Cardiac muscle cell (in vitro differentiated cells and primary cell): Measurements from ENCODE around the gene SEC24C. TPM values are rescaled to one million over a fixed set of nuclear protein-coding genes. Genes with fewer than 3 reads are reported as not detected.

Experiments
- DNase-seq, 2 donors: peaks; one replicate each; pipeline versions ENCODE4 v3.0.0 to v3.0.0-alpha.2; 2010 to 2017; ENCODE audit warnings: low read depth in 1 of 2, low spot score in 1 of 2
- H3K27ac ChIP-seq: fragments of 200-600 bp; sonication (generic); 2 replicates; pipeline ENCODE4 v1.5.1; 2016
- H3K27me3 ChIP-seq: fragments of 200-600 bp; sonication (generic); 2 replicates; pipeline ENCODE4 v1.6.0; 2016; ENCODE audit warnings: control low read depth
- H3K36me3 ChIP-seq: fragments of 200-600 bp; sonication (generic); 2 replicates; pipeline ENCODE4 v1.5.1; 2016; ENCODE audit warnings: control low read depth
- H3K4me1 ChIP-seq: fragments of 200-600 bp; sonication (generic); 2 replicates; pipeline ENCODE4 v1.8.1; 2017; ENCODE audit warnings: low read depth, mild to moderate bottlenecking, mixed run types
- H3K4me3 ChIP-seq: fragments of 200-600 bp; sonication (generic); 2 replicates; pipeline ENCODE4 v1.5.1; 2016; ENCODE audit warnings: mild to moderate bottlenecking
- H3K9me3 ChIP-seq: fragments of 200-600 bp; sonication (generic); 2 replicates; pipeline ENCODE4 v1.5.1; 2017; ENCODE audit warnings: low read depth, mild to moderate bottlenecking, control low read depth
- CTCF ChIP-seq: IDR thresholded peaks from 2 replicates; pipeline ENCODE4 v1.5.1; 2012; ENCODE audit warnings: low read depth, mild to moderate bottlenecking, low read length
- polyA plus RNA-seq: library from polyadenylated mRNA; unstranded; fragments of >200 nt; fragmentation: Nextera tagmentation; extraction: Ambion mirVana; gene quantifications from 2 replicates; pipeline ENCODE4 v1.2.1, GENCODE V29; 2016
- total RNA-seq: library from RNA; depleted of rRNA; stranded (reverse); fragments of >200 nt; gene quantifications from 2 replicates; pipeline ENCODE4 v1.2.3, GENCODE V29; 2016

The SEC24C gene
- total and polyA plus RNA-seq, 2 experiments from 2014 or later: 65.2 to 68.7 TPM

GRCh38 chr10:73730153-73730906, 13.8 kb upstream of the SEC24C start:
- H3K4me1 ChIP-seq: peaks cover 3% of the 10 kb centered on the region
- no peak for TF ChIP-seq CTCF
- H3K27me3 ChIP-seq: no peaks in the 10 kb centered on the region
- peak overlapping the region; percentile 87 for H3K4me3 ChIP-seq
- H3K9me3 ChIP-seq: no peaks in the 10 kb centered on the region
- peaks cover 16% of the 10 kb centered on the region for H3K36me3 ChIP-seq
- DNase-seq: peak; percentile 91 to 92
- H3K27ac ChIP-seq: peak overlapping the region; percentile 90

DNA sequence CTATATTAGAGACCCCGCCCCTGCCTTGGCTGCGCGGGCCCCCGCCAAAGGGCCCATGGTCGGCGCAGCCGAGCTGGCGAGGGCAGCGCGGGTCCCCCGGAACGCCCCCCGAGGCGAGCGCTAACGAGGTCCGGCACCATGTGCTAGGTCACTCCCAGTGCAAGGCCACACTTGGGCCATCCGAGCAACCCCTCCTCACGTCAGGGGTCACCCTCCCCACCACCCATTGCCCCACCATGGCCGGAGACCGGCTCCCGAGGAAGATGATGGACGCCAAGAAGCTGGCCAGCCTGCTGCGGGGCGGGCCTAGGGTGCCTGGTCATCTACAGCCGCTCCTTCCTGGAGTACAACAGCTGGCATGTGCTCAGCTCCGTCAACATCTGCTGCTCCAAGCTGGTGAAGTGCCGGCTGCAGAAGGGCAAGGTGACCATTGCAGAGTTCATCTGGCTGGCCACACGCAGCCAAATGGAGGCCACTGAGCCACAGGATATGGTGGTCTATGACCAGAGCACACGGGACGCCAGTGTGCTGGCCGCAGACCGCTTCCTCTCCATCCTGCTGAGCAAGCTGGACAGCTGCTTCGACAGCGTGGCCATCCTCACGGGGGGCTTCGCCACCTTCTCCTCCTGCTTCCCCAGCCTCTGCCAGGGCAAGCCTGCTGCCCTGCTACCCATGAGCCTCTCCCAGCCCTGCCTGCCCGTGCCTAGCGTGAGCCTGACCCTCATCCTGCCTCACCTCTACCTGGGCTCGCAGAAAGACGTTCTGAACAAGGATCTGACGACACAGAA, 12.4 kb upstream of the SEC24C start:
- Histone ChIP-seq H3K36me3 (peaks cover 5% of the 10 kb centered on the region), H3K4me3 (peak overlapping the region; percentile 87), H3K27me3 (no peaks in the 10 kb centered on the region), H3K9me3 (no peaks in the 10 kb centered on the region), H3K4me1 (peaks cover 3% of the 10 kb centered on the region), H3K27ac (no peak overlapping the region)
- no peak for TF ChIP-seq CTCF
- DNase-seq: no peak

DNA sequence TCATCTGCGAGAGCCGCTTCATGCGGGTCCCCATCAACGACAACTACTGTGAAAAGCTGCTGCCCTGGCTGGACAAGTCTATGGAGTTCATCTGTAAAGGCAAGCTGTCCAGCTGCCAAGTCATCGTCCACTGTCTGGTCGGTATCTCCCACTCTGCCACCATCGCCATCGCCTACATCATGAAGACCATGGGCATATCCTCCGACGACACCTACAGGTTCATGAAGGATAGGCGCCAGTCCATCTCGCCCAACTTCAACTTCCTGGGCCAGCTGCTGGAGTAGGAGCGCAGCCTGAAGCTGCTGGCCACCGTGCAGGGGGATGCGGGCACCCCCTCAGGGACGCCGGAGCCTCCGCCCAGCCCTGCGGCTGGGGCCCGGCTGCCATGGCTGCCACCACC, 11.7 kb upstream of the SEC24C start:
- peaks cover 3% of the 10 kb centered on the region for H3K36me3 ChIP-seq
- no peaks in the 10 kb centered on the region for H3K27me3 ChIP-seq
- H3K27ac ChIP-seq: no peak overlapping the region
- H3K4me1 ChIP-seq: peaks cover 3% of the 10 kb centered on the region
- TF ChIP-seq CTCF: no peak
- no peaks in the 10 kb centered on the region for H3K9me3 ChIP-seq
- no peak overlapping the region for H3K4me3 ChIP-seq
- no peak for DNase-seq

GRCh38 chr10:73732931-73733623, 11.1 kb upstream of the SEC24C start:
- no peaks in the 10 kb centered on the region for H3K9me3 ChIP-seq
- no peak for TF ChIP-seq CTCF
- DNase-seq: no peak

GRCh38 chr10:73734028-73734720, 10.0 kb upstream of the SEC24C start:
- H3K27me3 ChIP-seq: no peaks in the 10 kb centered on the region
- no peak for DNase-seq
- H3K27ac ChIP-seq: no peak overlapping the region
- no peaks in the 10 kb centered on the region for H3K36me3 ChIP-seq
- peaks cover 3% of the 10 kb centered on the region for H3K4me1 ChIP-seq
- no peak for TF ChIP-seq CTCF
- H3K9me3 ChIP-seq: no peaks in the 10 kb centered on the region
- H3K4me3 ChIP-seq: no peak overlapping the region

More at GRCh38 chr10:73732931-73733623, 11.1 kb upstream of the SEC24C start:
- no peaks in the 10 kb centered on the region for H3K27me3 ChIP-seq
- no peak overlapping the region for H3K4me3 ChIP-seq
- H3K27ac ChIP-seq: no peak overlapping the region
- no peaks in the 10 kb centered on the region for H3K36me3 ChIP-seq
- peaks cover 3% of the 10 kb centered on the region for H3K4me1 ChIP-seq
